ENCODE results near the gene RER1.

RER1 gene

DNA sequence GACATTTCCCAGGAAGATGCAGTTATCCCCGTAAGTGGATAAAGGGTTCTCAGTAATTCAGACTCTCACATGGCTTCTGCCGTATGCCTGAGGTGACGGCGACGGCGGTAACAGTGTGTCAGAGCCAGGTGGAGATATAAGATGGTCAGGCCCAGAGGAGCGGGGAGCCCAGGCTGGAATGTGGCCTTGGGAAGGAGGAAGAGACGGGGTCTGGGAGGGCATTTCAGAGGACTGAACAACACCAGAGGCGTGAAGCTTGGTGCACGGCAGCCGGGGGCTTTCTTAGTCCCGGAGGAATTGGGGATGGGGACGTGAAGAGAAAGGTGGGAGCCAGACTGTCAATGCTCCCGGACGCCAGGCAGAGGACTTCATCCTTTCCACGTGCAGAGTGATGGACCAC lies 1.0 kb downstream of the RER1 start:
- DNase-seq = no peak

DNA sequence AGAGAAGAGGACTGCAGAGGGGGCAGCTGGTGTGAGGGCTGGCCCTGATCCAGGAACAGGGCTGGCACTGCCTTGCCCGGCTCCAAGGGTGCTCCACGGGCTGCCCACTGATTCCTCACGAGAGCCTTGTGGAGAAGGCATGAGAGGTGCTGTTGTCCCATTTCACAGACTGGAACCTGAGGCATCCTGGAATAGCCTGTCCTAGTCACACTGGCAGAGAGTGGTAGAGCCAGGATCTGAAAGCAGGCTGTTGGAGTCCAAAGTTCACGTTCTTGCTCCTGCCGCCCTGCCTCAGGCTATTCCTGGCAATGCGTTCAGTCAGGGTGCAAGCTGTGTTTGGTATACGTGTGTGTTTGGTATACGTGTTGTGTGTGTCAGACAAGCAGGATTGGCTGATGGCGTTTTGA lies 1.8 kb downstream of the RER1 start:
- no peak for DNase-seq

GRCh38 chr1:2394220-2394619 lies 2.6 kb downstream of the RER1 start:
- no peak for DNase-seq

DNA sequence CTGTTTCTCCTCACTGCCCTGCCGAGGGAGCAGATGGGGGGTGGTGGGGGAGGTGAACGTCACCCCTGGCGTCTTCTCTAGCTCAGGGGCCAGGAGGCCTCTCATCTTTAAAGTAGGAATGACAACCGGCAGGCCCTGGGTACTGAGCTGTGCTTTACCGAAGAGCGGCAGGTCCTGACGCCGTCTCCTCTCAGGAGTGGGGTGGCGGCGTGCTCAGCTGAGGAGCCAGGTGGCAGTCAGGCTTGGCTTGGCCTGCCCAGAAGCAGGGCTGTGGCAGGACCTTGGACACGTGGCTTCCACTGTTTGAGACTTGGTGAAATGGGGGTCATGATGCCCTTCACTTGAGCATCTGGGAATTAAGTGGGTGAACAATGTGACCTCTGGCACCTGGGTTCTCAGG lies 3.1 kb downstream of the RER1 start:
- DNase-seq = no peak

DNA sequence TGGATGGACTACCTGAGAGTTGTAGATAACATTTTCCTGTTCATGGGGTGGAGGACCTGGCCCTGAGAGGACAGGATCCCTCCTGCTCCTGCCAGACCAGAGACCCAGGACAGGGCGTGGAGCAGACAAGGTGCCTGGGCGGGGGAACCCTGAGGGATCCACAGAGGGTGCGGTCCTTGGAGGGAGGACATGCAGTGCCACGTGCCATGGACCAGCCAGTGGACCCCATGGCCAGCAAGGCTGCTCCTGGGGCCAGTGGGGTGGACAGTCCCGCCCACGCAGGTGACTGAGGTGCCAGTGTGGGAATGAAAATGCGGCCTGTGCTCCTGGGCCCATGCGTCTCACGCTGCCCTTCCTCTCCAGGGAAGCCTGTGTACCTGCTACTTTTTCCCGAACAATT lies 3.6 kb downstream of the RER1 start:
- DNase-seq = no peak

DNA sequence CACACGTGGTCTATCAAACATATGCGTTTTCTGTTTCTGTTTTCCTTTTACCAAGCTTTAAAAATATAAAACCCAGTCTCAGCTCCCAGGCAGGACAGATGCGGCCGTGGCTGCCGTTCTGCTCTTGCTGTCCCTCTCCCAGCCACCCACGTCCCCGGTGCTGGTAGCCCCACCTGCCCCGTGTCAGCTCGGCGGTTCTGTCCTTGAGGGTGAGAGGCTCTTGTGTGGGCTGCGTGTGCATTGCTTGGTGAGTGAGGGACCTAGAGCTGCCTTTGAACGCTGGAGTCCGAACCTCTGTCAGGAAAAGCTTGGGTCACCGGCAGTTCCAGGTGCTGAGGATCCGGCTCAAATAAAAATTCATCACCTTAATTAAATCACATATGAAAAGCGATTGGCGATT lies 4.4 kb downstream of the RER1 start:
- no peak for DNase-seq

DNA sequence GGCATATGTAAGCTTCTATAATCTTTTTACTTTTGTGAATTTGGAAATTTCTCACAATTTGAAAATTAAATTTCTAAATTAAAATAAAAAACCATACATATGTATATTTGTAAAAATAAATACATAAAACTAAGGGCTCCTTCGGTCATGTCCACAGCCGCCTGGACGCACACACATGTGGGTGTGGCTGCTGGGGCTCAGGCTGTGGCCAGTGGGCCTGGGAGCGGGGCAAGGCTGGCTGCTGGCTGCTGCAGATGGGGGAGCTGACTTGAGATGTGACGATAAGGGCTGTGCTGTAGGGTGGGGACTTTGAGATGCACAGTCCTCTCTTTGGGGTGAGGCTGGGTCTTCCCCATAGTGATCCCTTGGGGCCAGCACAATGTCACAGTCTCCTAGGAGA lies 4.8 kb downstream of the RER1 start:
- DNase-seq = no peak

GRCh38 chr1:2397007-2397679 lies 5.5 kb downstream of the RER1 start:
- no peak for DNase-seq

- no peak for DNase-seq
Measured at GRCh38 chr1:2398871-2399270, 7.2 kb downstream of the RER1 start.

GRCh38 chr1:2399890-2400575 lies 8.4 kb downstream of the RER1 start:
- DNase-seq = no peak

- no peak for DNase-seq
Measured at GRCh38 chr1:2400576-2400909, 8.9 kb downstream of the RER1 start.

GRCh38 chr1:2400950-2401649 lies 9.5 kb downstream of the RER1 start:
- no peak for DNase-seq

DNA sequence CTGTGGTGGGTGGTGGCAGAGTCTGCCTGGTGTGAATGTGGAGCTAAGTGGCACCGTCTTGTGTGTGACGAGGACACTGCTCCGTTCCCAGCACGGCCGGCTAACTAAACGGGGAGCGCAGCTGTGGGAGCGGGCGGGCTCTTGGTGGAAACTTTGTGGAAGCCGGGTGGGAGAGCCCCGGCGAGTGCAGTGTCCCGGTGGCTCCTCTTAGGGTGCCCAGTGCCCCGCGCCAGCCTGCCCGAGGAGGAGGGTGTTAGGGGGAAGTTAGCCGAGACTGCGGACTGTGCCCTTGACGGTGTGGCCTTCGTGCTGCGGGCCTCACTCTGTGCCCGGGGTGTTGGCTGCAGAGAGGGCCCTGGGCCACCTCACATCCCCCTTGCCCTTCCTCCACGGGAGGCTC lies 10.8 kb downstream of the RER1 start:
- no peak for DNase-seq

DNA sequence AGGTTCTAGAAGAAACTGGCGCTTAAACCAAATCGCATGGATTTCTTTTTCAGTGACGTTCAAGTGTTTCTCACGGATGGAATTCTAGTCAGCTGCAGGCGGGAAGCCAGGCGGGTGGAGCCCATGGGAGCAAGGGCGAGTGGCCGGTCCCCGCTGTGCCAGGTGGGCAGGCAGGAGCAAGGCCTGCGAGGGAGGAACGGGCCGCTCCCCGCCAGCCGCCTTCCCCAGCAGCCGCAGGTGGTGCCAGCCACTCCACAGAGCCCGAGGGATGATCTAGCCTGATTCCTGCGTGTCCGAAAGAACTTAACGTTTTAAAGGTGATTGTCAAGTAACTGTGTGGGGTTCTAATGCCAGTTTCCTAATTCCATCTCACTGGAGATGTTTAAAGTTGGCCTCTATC lies 11.6 kb downstream of the RER1 start:
- DNase-seq = no peak

DNA sequence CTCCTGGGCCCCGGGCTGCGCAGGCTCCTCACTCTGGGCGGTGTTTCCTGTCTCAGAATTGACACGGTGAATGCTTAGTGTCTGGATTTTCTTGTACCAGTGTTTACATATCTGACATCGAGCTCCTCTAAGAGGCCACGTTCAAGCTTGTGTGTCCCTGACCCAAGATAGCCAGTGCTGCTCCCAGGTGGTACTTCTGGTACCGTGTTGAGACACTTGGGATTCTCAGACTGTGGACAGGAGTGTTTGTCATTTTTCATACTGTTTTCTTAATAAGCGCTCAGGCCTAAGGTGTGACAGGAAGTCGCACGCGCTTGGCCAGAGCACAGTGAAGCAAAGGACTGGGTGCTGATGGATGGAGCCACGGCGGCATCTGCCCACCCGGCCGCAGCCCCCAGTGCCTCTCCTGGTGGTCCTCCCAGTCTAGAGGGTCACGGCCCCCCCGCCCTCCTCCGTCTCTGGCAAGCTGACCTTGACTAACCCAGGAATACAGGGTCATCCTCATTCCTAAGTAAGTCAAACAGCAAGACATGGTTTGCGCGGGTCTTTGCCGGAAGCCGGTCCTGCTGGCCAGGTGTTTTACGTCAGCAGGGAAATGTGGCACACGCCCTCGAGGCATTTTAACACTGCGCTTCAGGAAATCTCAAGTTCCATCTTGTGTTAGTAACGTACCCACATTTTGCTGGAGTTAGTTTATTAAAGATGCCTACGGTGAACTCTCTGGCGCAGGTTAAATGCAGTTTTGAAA lies 12.7 kb downstream of the RER1 start:
- DNase-seq = no peak

DNA sequence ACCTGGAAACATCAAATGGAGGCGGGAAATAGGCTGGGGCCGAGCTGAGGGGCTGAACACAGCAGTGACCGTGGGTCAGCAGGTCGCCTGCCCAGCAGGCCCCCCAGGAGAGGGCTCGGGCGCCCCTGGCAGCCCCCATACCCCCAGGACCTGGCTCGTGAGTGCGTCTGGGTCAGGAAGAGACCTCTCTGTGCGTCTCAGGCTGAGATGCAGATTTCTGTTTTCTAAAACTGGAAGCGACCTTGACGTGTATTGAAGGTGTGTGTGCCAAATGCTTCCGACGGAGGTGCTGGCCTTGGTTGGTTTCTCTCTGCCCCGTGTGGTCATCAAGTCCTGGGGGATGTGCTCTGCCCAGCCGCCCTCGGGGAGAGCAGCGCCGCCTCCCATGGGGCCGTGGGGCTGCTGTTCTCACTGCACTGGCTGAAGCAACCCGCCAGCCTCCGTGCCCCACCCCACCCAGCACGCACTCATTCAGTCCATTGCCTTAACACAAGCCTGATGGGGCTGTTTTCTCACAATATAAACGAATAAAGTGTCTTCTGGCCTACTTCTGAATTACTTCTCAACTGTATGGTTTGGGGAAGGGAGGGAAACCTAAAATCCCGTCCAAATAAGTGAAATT lies 13.4 kb downstream of the RER1 start:
- DNase-seq = no peak

DNA sequence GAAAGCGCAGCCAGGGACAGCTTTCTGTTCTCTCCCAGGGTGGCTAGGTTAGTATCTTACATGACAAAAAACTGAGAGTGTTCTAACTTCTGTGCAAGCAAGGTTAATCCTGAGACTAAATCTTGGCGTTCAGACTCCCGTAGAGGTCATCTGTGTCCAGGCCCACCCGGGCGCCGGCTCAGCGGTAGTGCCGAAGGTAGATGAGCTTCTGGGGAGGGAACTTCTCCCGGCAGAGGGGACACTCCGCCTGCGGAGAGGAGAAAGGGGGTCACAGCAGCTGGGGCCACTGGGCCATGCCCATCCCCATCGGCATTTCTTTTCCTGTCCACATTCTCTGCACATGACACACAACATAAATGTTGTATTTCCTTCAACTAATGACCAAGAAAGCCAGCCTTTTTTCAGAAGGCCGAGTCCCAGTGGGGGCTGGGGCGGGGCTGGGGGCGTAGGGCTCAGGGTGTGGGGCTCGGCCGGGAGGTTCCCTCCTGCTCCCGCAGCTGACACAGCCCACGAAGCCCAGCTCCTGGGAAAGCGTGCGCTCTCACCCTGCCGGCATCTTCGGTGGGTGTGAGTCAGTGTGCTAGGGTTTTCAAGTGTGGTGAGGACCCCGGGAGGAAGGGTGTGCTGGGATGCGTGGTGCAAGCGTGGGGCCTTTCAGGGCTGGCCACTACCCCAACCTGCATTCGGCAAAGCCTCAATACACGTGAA lies 14.1 kb downstream of the RER1 start:
- DNase-seq = no peak

- no peak for DNase-seq
Measured at GRCh38 chr1:2406451-2407041, 14.9 kb downstream of the RER1 start.

- DNase-seq = no peak
Measured at GRCh38 chr1:2407166-2407990, 15.7 kb downstream of the RER1 start.

GRCh38 chr1:2407991-2408275 lies 16.3 kb downstream of the RER1 start:
- no peak for DNase-seq

GRCh38 chr1:2408456-2408855 lies 16.8 kb downstream of the RER1 start:
- no peak for DNase-seq

DNA sequence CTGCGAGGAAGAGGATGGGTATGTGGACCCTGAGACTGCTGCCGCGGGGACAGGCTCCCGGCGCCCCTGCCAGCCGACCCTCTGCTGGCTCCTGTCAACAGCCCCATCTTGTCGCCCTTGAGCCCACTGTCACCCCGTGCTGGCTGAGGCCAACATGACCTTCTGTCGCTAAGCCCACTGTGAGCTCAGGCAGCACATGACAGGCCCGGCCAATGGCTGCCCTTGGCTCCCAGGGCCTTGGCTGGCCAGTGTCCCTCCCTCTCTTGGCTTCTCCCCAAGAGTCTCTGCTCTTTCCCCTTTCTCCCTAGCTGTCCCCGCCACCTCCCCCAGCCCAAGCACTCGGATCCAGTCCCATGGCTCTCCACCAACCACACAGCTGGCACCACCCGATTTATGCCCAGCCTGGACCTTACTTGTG lies 17.2 kb downstream of the RER1 start:
- no peak for DNase-seq
